Neural progenitor cell (in vitro differentiated cells): ENCODE data around the gene CHD9NB. TPM values are rescaled to one million over a fixed set of nuclear protein-coding genes. Genes with fewer than 3 reads are reported as not detected.

ENCODE experiments used
- DNase-seq: peaks from one replicate; pipeline ENCODE4 v3.0.0-alpha.2; 2016; ENCODE audit warnings: low spot score
- H2AFZ ChIP-seq: fragments of 200-600 bp; sonication (generic); replicated peaks from 2 replicates; pipeline ENCODE4 v1.6.1; 2016; ENCODE audit warnings: antibody characterized with exemption
- H3F3A ChIP-seq: fragments of 200-600 bp; sonication (generic); 2 replicates; pipeline ENCODE4 v1.6.1; 2016; ENCODE audit warnings: antibody characterized with exemption, low read depth
- H3K27ac ChIP-seq: fragments of 200-600 bp; sonication (generic); 2 replicates; pipeline ENCODE4 v1.5.1; 2016; ENCODE audit warnings: mild to moderate bottlenecking
- H3K27me3 ChIP-seq: fragments of 200-600 bp; sonication (generic); 2 replicates; pipeline ENCODE4 v1.6.1; 2016; ENCODE audit warnings: mild to moderate bottlenecking, moderate library complexity
- H3K36me3 ChIP-seq: fragments of 200-600 bp; sonication (generic); 2 replicates; pipeline ENCODE4 v1.5.1; 2016
- H3K4me1 ChIP-seq: fragments of 200-600 bp; sonication (generic); 2 replicates; pipeline ENCODE4 v1.6.1; 2016; ENCODE audit warnings: mixed run types
- H3K4me2 ChIP-seq: fragments of 200-600 bp; sonication (generic); 2 replicates; pipeline ENCODE4 v1.6.1; 2016
- H3K4me3 ChIP-seq: fragments of 200-600 bp; sonication (generic); 2 replicates; pipeline ENCODE4 v1.5.1; 2016
- H3K79me2 ChIP-seq: fragments of 200-600 bp; sonication (generic); 2 replicates; pipeline ENCODE4 v1.6.1; 2016; ENCODE audit warnings: low read depth
- H3K9ac ChIP-seq: fragments of 200-600 bp; sonication (generic); 2 replicates; pipeline ENCODE4 v1.6.1; 2016
- H3K9me3 ChIP-seq: fragments of 200-600 bp; sonication (generic); 2 replicates; pipeline ENCODE4 v1.5.1; 2016; ENCODE audit warnings: low read depth
- H4K20me1 ChIP-seq: fragments of 200-600 bp; sonication (generic); 2 replicates; pipeline ENCODE4 v1.6.1; 2016; ENCODE audit warnings: low read depth
- H3K27ac Mint-ChIP-seq: 3 replicates; pipeline ENCODE4 v1.8.0; 2021; ENCODE audit warnings: mixed read lengths
- H3K27me3 Mint-ChIP-seq: 2 replicates; pipeline ENCODE4 v1.8.0; 2022; ENCODE audit warnings: low read depth, mild to moderate bottlenecking, inconsistent platforms, moderate library complexity, mixed read lengths; ENCODE audit not compliant: insufficient read depth
- H3K36me3 Mint-ChIP-seq: 3 replicates; pipeline ENCODE4 v1.8.0; 2021; ENCODE audit warnings: mixed read lengths
- H3K4me1 Mint-ChIP-seq: 3 replicates; pipeline ENCODE4 v1.8.0; 2021; ENCODE audit warnings: mixed read lengths
- H3K4me3 Mint-ChIP-seq: 3 replicates; pipeline ENCODE4 v1.8.0; 2021; ENCODE audit warnings: mild to moderate bottlenecking, moderate library complexity, mixed read lengths
- H3K9me3 Mint-ChIP-seq: 3 replicates; pipeline ENCODE4 v1.8.0; 2020; ENCODE audit warnings: mixed read lengths
- CTCF ChIP-seq: fragments of 200-600 bp; sonication (generic); IDR thresholded peaks from 2 replicates; pipeline ENCODE4 v1.5.1; 2017; ENCODE audit warnings: antibody characterized with exemption, mild to moderate bottlenecking
- EZH2 ChIP-seq: fragments of 200-600 bp; sonication (generic); IDR thresholded peaks from 2 replicates; pipeline ENCODE4 v1.6.1; 2017; ENCODE audit warnings: antibody characterized with exemption, mild to moderate bottlenecking, moderate library complexity
- EZH2phosphoT487 ChIP-seq: fragments of 200-600 bp; sonication (generic); IDR thresholded peaks from 2 replicates; pipeline ENCODE4 v1.6.1; 2017; ENCODE audit warnings: antibody characterized with exemption
- total RNA-seq: library from RNA; depleted of rRNA; stranded (reverse); fragments of >200 nt; gene quantifications from 2 replicates; pipeline ENCODE4 v1.2.3, GENCODE V29; 2015; ENCODE audit warnings: low replicate concordance

CHD9NB gene
- total RNA-seq, 1 donor from 2014 or later: 4.1 TPM

DNA sequence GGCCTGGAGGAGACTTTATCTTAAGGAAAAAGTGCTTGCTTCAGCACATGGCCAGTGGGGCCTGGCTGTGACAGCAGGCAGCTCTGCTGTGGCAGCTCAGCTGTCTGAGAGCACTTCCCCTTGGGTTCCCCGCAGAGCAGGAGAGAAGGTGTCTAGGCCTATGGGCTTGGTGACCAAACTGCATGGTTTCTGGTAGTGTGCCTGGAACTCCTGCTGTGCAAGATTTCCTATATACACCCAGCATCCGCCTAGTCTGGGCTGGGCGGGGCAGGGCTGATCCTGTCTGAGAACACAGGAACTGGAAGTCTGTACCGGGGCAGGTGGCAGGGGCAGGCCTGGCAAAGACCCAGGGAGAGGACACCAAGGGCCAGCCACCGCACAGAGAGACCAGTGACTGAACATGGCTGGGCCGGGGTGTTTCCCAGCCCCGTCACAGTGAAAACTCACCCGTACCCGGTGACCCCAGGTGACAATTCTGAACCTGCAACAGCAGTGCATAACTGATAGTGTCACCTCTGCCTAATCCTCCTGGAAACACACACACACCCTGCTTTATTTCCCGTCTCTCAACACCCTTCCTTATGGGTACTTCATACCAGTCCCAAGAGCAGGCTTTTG is 41.4 kb upstream of the CHD9NB start:
- Histone ChIP-seq H3K79me2 (peaks cover 7% of the 10 kb centered on the region), H3K27me3 (no peaks in the 10 kb centered on the region), H3K27ac (no peak overlapping the region), H2AFZ (no peak overlapping the region), H3K36me3 (no peaks in the 10 kb centered on the region), H3K4me2 (no peak overlapping the region), H3K9ac (no peak overlapping the region), H3K4me3 (no peak overlapping the region), H3K9me3 (no peaks in the 10 kb centered on the region), H4K20me1 (peaks cover 42% of the 10 kb centered on the region), H3K4me1 (peaks cover 44% of the 10 kb centered on the region), H3F3A (peaks cover 52% of the 10 kb centered on the region)
- no peak for TF ChIP-seq EZH2phosphoT487
- no peak for TF ChIP-seq EZH2
- TF ChIP-seq CTCF: no peak
- Mint-ChIP-seq H3K4me3 (no peak overlapping the region), H3K4me1 (peaks cover 59% of the 10 kb centered on the region), H3K27me3 (no peaks in the 10 kb centered on the region), H3K27ac (no peak overlapping the region), H3K9me3 (no peaks in the 10 kb centered on the region), H3K36me3 (peaks cover 3% of the 10 kb centered on the region)
- no peak for DNase-seq

DNA sequence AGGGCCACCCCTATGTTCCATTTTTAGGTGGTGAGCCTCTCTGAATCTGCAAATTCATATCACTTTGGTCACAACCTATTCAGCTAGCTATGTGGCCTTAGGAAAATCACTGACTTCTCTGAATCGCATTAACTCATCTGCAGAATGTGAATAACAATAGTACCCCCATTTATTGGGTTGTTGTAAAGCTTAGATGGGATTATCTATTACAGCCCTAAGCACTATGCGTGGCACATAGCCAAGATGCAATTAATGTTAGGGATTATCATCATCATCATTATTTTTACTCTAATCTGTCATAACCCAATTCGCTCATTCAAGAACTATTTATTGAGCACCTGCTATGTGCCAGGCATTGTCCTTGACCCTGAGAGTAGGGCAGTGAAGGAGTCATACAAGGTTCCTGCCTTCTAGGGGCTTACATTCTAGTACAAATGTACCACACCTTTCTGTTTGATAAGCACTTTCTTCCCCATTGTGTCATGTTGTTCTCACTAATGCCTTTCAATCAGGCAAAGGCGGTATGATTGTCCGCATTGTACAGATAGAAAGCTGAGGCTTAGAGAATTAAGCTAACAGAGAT is 40.6 kb upstream of the CHD9NB start:
- no peak overlapping the region for H3K4me3 Mint-ChIP-seq
- peaks cover 51% of the 10 kb centered on the region for H3K4me1 Mint-ChIP-seq
- peak overlapping the region; percentile 17 for H3K27ac Mint-ChIP-seq
- H3K9me3 Mint-ChIP-seq: no peaks in the 10 kb centered on the region
- H4K20me1 ChIP-seq: peaks cover 35% of the 10 kb centered on the region
- DNase-seq: no peak
- no peak overlapping the region for H3K9ac ChIP-seq
- peaks cover 37% of the 10 kb centered on the region for H3K4me1 ChIP-seq
- H3K9me3 ChIP-seq: no peaks in the 10 kb centered on the region
- H3K36me3 Mint-ChIP-seq: peaks cover 3% of the 10 kb centered on the region
- TF ChIP-seq EZH2phosphoT487 (no peak), EZH2 (no peak), CTCF (no peak)
- H3K79me2 ChIP-seq: peaks cover 7% of the 10 kb centered on the region
- peaks cover 49% of the 10 kb centered on the region for H3F3A ChIP-seq
- H3K27ac ChIP-seq: no peak overlapping the region
- no peak overlapping the region for H3K4me2 ChIP-seq
- no peaks in the 10 kb centered on the region for H3K36me3 ChIP-seq
- H3K27me3 Mint-ChIP-seq: no peaks in the 10 kb centered on the region
- H2AFZ ChIP-seq: no peak overlapping the region
- H3K4me3 ChIP-seq: no peak overlapping the region
- no peaks in the 10 kb centered on the region for H3K27me3 ChIP-seq

DNA sequence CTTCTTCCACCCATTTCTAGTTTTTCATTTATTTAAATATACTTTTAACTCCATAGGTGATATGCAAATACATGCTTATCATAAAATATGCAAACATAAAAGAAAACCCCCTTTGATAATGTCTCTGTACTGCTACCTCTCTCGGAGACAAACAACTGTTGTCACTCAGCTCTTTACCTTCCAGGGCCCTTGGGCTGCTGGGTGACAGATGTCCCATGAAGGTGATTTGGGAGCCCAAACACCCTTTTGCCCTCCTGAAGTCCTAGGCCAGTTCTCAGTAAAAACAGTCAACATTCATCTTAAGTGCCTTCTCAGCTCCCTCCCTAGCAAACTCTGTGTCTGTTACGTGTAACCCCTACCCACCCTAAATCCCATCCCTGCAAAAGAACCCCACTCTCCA is 39.6 kb upstream of the CHD9NB start:
- no peak overlapping the region for H3K27ac Mint-ChIP-seq
- peaks cover 47% of the 10 kb centered on the region for H3K4me1 Mint-ChIP-seq
- no peaks in the 10 kb centered on the region for H3K9me3 Mint-ChIP-seq
- H3K4me3 Mint-ChIP-seq: peak overlapping the region; percentile 65
- H3K36me3 ChIP-seq: no peaks in the 10 kb centered on the region
- H3K27me3 Mint-ChIP-seq: no peaks in the 10 kb centered on the region
- H3K4me3 ChIP-seq: no peak overlapping the region
- H3F3A ChIP-seq: peaks cover 40% of the 10 kb centered on the region
- H3K27ac ChIP-seq: no peak overlapping the region
- H4K20me1 ChIP-seq: peaks cover 35% of the 10 kb centered on the region
- H3K9me3 ChIP-seq: no peaks in the 10 kb centered on the region
- H3K27me3 ChIP-seq: no peaks in the 10 kb centered on the region
- DNase-seq: no peak
- H3K9ac ChIP-seq: no peak overlapping the region
- H2AFZ ChIP-seq: no peak overlapping the region
- TF ChIP-seq EZH2 (no peak), CTCF (no peak), EZH2phosphoT487 (no peak)
- peaks cover 3% of the 10 kb centered on the region for H3K36me3 Mint-ChIP-seq
- H3K4me1 ChIP-seq: peaks cover 37% of the 10 kb centered on the region
- H3K79me2 ChIP-seq: peaks cover 4% of the 10 kb centered on the region
- H3K4me2 ChIP-seq: peak overlapping the region; percentile 71
